ENCODE measurements around the gene STAC.
"Not testable (repeated sequence)": the region's sequence is repeated elsewhere in the genome, so short reads cannot be mapped to it uniquely, and the experiment has no call there.

STAC gene

GRCh38 chr3:36525115-36525801 is 145.0 kb downstream of the STAC start:
- no peak for DNase-seq

- DNase-seq, result no peak
These were observed 157.9 kb downstream of the STAC start for GRCh38 chr3:36538136-36538749.

GRCh38 chr3:36540888-36541518 is 160.7 kb downstream of the STAC start:
- DNase-seq, result no peak

GRCh38 chr3:36542186-36542585 is 161.9 kb downstream of the STAC start:
- DNase-seq, result no peak

GRCh38 chr3:36543276-36543997 is 163.1 kb downstream of the STAC start:
- no peak for DNase-seq

GRCh38 chr3:36546226-36546625 is 165.9 kb downstream of the STAC start:
- no peak for DNase-seq

GRCh38 chr3:36548712-36549111 is 168.4 kb downstream of the STAC start:
- no peak for DNase-seq

- DNase-seq, result no peak
These were observed 176.9 kb downstream of the STAC start for GRCh38 chr3:36557021-36557707.

- DNase-seq, result no peak
These were observed 177.6 kb downstream of the STAC start for GRCh38 chr3:36557708-36558421.

GRCh38 chr3:36558961-36559360 is 178.7 kb downstream of the STAC start:
- no peak for DNase-seq

GRCh38 chr3:36560685-36561084 is 180.4 kb downstream of the STAC start:
- no peak for DNase-seq

GRCh38 chr3:36561601-36562000 is 181.3 kb downstream of the STAC start:
- no peak for DNase-seq

GRCh38 chr3:36562945-36563344 is 182.6 kb downstream of the STAC start:
- DNase-seq, result no peak

- DNase-seq, result no peak
These were observed 194.9 kb downstream of the STAC start for GRCh38 chr3:36575241-36575640.

GRCh38 chr3:36578418-36578817 is 198.1 kb downstream of the STAC start:
- not testable (repeated sequence) for DNase-seq

- no peak for DNase-seq
These were observed 199.4 kb downstream of the STAC start for GRCh38 chr3:36579746-36580145.

GRCh38 chr3:36580716-36581115 is 200.4 kb downstream of the STAC start:
- DNase-seq, result no peak

GRCh38 chr3:36591959-36592358 is 211.7 kb downstream of the STAC start:
- no peak for DNase-seq

GRCh38 chr3:36595511-36595910 is 215.2 kb downstream of the STAC start:
- no peak for DNase-seq

GRCh38 chr3:36596419-36596818 is 216.1 kb downstream of the STAC start:
- DNase-seq, result no peak

GRCh38 chr3:36597422-36597821 is 217.1 kb downstream of the STAC start:
- no peak for DNase-seq

Data from activated CD8-positive, alpha-beta memory T cell treated with anti-CD3 and anti-CD28 coated beads, Interleukin-2, amount 50 U/mL, for 4 hours (primary cell).